Loucy (cell line): Measurements from ENCODE around the gene SBF2.

Source experiments
- EZH2phosphoT487 ChIP-seq: fragments of 200-600 bp; IDR thresholded peaks from 2 replicates; pipeline ENCODE4 v1.6.1; 2018; ENCODE audit warnings: antibody characterized with exemption, mild to moderate bottlenecking, moderate library complexity, borderline replicate concordance
- TF ChIP-seq, protein P1 (sequence below): fragments of 200-600 bp; sonication (generic); conservative IDR thresholded peaks from 2 replicates; pipeline ENCODE4 v1.5.1; 2014; ENCODE audit warnings: mild to moderate bottlenecking, antibody characterized with exemption, low read length

DNA sequence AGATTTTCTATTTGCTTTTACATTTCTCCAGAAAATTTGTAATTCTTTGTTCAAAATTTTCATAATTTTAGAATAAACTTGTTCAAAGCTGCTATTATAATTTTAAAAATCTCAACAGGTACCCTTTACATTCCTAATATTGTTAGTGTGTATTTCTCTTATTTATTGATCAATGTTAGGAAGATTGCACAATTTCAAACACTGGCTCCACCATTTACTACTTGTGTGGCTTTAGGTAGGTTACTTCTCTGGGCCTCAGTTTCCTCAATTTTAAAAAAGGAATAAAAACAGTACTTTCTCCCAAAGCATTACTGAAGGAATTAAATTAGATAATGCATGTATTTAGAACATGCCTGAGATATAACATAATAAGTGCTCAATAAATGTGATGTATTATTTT lies 180.2 kb downstream of the SBF2 start:
- TF ChIP-seq, protein P1, sequence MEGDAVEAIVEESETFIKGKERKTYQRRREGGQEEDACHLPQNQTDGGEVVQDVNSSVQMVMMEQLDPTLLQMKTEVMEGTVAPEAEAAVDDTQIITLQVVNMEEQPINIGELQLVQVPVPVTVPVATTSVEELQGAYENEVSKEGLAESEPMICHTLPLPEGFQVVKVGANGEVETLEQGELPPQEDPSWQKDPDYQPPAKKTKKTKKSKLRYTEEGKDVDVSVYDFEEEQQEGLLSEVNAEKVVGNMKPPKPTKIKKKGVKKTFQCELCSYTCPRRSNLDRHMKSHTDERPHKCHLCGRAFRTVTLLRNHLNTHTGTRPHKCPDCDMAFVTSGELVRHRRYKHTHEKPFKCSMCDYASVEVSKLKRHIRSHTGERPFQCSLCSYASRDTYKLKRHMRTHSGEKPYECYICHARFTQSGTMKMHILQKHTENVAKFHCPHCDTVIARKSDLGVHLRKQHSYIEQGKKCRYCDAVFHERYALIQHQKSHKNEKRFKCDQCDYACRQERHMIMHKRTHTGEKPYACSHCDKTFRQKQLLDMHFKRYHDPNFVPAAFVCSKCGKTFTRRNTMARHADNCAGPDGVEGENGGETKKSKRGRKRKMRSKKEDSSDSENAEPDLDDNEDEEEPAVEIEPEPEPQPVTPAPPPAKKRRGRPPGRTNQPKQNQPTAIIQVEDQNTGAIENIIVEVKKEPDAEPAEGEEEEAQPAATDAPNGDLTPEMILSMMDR, result no peak
- no peak for TF ChIP-seq EZH2phosphoT487
